Activated CD8-positive, alpha-beta memory T cell treated with anti-CD3 and anti-CD28 coated beads, Interleukin-2, amount 50 U/mL, for 24 hours (primary cell): ENCODE data around the gene VAV2.

ENCODE experiments used
- DNase-seq: peaks from one replicate; pipeline ENCODE4 v3.0.0-alpha.2; 2020; ENCODE audit errors: extremely low read depth

Gene VAV2

DNA sequence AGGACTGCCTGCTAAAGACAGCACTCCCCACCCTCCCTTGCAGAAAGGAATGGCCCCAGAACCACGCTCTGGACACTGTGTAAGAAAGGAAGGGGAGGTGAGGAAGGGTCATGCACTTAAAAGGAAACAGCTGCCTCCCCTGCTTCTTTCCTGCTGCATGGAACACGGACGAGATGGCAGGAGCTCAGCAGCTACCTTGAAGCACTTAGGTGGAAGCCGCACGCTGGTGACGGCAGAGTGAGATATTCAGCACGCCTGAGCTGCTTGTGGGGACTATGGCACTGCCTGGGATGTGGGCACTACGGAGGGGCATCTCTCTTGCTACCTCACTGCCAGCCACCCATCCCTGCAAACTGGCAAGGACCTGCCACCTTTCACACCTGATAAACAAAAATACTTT lies 101.5 kb downstream of the VAV2 start:
- no peak for DNase-seq

DNA sequence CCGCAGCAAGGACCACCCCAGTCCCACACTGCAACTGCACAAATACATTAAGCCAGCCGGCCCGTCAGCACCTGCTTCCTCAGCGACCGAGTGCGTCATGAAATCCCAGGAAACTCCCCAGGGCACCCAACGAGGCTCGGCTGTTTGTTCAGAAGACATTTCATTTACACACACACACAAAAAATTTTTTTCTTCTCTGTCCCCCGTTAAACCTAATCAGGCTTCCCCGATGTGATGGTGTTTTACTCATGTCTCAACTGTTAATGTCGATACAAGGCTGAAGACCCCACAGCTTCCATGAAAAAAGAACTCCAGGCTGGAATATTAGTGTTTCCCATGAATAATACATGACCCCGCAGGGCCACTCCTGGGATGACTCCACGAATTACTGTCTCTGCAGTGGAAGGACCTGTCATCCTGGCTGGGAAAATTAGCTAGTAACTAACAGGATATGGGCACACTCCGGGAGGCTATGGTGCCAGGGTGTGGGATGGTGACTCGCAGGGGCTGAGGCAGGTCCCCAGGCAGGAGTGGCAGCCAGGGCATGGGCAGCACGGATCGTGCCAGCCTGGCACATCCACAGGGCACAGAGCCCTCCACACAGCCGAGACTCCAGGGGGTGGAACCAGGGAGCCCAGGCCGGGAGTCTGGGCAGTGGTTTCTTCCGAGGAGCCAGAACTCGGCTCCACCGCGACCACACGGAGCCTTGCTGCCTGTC lies 102.4 kb downstream of the VAV2 start:
- no peak for DNase-seq

DNA sequence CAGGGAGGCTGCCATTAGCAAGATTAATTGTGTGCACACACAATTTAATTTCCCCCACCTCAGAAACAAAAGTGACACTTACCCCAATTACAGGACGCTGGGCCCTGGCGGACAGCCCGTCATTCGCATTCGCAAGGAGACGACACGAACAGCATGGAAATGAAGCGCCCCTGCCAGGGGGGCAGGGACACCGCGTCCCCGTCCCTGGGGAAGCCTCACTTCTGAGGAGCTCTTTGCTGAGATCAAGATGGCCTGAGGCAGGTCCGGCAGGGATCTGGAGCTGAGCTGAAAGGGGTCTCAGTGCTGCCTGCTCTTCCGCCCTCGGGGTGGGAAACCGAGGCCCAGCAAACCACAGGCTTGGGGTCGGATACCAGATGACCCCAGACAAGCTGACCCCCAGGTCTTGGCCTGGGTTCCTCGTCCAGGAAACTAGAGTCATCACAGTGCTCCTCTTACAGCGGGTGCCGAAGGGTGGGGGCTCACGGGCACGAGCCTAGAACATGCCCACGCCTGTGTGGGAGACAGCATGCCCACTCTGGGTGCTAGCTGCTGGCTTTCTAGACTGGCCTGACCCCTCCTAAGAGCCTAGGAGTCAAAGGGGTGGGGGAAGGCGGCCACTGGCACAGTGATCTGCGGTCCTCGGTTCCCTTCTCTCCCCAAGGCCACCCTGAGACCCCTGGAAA lies 103.2 kb downstream of the VAV2 start:
- DNase-seq = no peak

DNA sequence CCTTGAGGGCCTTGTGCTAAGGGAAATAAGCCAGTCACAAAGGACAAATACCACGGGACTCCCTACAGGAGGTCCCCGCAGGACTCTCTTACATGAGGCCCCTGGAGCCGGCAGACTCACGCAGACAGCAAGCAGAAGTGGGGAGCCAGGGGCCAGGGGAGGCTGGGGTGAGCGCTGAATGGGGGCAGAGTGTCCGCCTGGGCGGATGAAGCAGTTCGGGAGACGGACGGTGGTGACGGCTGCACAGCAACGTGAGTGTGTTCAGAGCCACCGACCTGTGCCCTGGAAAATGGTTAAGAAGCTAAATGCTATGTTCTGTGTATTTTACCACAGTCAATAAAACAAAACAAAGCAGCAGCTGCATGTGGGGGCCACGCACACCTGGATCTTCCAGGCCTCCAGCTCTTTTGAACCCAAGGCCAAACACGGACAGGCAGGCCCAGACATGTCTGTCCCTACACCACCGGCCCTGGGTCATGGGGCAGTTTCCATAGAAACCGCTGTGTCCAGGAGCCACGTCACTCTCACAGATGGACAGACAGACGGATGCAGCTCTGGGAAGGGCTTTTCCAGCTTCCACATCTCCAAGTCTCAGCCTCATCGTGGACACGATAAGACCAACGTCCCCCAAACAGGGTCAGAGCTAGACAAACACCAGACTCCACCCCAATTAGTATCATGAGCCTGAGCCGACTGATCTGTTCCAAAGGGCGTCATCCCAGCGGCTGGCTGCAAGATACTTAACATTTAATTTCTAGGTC lies 103.9 kb downstream of the VAV2 start:
- DNase-seq = no peak

DNA sequence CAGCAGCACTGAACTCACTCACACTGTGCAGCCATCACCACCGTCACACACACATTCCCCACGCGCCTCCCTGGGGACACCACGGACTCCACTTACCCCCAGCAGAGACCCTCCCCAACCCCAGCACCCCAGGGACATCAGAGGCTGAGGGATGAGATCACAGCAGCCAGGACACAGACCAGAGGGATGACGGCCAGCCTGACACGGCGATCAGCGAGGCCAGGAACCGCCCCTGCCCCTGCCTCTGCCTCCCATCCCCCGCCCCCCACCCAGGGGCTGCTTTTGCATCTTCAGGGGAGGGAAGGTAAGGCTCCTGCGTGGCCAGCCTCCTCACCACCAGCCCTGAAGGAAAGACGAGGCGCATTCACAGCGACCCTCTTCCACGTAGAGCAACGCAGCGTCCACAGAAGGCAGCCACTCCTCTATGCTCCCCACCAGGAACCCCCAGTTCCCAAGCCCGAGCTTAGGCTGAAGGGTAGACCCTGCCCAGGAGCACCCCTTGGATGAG lies 104.5 kb downstream of the VAV2 start:
- no peak for DNase-seq

DNA sequence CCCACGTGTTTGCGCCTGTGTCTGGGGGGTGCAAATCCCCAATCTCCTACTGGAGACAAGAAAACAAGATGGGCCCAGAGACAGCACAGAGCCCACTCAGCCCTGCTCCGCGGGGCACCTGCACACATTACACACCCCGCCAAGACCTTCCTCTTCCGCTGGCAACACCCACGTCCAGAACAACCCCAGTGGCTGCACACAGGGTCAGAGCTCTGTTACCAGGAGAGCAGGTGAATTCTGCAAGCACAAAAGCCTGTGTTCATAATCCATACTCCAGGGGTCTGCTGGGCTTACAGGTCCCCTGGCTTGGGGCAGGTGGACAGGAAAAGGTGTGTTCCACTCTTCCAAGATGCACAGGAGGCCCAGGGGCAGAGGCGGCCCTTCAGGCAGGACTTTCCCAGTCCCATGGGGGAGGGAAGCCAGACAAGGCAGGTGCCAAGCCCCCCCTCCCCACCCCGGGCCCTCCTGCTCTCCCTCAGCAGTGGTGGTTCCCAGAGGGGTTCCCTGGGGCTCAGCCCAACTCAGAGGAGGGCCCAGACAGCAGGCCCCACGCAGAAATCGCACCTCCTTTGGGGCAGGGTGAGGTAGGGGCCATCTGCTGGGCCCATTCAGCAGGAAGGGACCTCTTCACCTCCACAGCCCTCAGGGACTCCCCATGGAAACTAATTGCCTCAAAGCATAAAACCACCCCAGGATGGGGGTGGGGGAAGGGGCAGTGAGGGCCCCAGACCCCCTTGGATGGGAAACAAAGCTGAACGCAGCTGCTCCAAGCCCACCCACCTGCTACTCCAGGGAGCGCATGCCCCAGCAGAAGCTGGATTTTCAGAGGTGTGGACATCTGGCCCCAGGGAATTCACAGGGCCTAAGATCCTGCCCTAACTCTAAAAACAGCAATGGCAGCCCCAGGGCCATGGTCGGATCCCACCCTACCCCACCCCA lies 105.3 kb downstream of the VAV2 start:
- no peak for DNase-seq

DNA sequence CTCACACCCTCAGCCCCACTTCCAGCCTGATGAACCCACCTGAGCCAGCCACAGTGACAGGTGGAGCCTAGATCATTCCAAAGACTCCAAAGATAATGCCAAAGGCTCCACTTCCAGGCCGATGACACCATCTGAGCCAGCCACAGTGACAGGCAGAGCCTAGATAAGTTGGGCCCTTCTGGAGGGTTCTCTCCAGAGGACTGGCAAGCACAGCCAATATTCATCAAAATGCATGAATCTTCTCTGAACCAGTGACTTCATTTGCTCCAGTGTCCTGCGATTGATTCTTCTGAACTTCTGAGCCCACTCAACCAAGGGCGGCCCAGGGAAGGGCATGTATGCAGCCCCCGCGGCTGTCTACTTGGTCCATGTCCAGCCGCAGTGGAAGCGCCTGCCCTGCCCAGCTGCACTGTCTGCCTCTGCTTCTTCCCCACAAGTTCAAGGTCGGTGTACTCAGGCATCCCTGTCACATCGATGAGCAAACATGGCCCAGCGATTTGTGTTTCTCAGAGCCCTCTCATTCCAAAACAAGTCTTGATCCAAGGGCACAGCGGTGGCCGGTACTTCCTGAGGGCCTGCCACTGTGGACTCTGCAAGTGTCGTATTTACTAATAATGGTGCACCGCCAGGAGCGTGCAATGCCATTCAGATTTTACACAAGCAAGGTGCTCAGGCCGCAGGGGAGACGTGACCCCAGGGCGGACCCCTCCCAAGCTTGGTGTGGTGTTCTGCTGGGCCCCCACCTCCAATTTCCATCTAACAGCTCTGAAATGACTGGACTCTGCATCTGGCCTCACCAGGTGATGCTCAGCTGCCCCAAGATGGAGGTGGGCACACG lies 107.0 kb downstream of the VAV2 start:
- no peak for DNase-seq

DNA sequence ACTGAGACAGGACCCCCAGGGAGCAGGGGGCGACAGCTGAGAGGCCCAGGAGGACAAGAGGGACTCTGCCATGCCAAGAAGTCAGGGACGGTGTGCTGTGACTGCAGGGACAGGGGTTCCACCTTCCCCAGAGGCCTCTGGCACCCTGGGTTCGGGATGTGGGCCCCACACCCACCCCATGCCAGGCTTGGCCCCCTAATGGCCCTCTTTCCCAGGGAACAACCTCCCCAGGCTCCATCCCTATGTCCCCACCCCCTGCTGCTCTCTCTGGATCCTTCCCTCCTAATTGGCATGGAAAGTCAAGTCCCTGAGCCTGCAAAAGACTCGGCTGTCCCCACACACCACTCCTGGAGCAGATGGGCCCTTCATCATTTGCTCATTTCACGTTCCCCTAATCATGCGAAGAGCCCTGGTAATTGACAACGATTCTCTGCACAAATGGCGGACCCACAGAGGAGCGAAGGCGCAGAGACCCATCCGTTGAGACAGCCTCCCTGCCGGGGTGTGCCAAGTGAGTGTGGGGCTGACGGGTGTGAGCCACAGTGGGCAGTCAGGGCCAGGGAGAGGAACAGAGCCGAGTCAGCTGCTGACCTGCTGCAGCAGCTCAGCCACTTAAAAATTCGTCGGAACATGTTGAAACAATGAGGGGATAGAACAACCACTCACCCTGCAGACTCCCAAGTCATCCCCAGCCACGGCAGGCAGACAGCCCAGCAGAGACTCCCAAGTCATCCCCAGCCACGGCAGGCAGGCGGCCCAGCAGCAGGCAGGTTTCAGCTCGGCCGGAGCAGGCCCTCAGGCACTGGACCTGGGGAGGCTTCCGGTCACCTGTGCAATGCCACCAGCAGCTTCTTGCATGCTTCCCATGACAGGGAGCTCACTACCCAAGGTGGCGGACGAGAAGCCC lies 109.0 kb downstream of the VAV2 start:
- DNase-seq = no peak

DNA sequence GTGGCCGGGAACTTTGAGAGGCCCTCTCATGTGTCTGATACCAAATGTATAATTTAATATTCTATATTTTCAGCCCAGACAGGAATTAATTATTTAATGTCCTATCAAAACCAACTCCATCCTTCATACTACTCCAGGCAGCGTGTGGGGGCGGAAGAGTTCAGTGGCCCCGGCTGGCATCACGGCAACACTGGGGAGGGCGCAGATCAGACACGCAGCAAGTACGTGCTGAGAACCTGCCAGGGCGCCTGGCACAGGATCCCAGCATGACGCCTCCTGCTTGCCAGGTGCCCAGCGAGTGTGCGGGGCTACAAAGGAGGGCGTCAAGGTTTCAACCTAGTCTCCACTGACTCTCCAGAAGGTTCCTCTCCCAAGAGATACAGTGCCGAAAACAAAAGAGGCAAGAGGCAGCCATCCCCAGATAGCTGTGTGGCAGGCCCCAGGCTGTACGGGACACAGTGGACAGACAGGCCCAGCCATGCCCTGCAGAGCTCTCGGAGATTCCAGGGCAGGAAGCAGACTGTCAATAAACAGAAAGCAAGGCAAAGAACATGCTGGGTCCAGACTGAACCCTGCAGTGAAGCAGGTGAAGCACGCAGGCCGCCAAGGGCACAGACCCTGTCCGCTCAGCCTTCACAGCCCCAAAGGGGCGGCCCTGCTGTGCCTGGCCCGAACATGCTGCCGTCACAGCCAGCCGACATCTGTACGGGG lies 110.3 kb downstream of the VAV2 start:
- no peak for DNase-seq

DNA sequence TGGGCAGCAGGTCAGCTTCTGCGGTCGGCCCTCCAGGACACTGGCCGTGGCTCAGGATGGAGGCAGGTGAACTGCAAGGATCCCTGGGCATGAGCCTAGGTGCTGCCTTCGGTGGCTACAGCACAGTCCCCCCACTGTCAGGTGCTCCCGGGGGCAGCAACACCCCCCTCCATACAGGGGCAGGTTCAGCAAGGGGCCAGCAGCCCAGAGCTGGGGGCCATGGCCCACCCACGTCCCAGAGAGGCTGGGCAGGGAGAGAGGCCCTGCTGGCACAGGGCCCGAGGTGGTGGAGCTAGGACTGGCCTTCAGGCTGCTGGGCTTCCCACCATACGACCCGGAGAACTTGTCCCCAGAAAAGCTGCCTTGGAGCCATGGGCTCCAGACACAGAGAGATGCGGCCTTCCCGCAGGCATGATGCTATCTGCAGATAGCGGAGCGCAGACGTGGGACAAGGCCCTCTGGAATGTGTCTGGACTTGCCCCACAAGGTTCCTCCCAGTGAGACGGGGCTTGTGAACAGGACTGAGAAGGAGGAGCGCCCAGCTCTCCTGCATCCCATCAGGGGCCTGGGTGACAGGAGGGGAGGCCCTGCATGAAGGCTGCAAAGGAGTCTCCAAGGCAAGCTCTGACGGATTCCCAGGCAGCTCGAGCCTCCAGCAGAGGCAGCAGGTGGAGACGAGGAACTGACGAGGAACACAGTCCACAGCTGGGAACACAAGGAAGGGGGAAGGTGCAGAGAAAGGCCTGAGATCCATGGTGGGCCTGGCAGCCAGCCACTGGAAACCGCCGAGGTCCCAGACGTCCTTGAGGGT lies 111.1 kb downstream of the VAV2 start:
- DNase-seq = no peak

DNA sequence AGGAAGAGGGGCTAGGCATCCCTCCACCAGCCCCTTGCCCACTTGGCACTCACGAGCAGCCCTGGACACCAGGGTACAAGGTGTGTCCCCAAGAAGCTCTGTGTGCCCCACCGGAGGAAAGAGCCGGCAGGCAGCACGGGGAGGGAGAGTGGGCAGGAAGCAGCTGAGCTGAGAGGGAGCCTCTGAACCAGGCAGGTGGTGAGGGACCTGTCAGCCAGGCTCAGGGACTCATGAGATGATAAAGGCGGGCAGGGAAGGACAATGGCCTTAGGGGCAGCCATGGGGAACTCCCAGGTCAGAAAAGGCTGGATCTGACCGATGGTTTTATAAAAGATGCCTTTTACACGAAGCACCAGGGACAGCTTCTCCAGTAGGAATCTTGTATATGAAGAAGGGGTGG lies 112.0 kb downstream of the VAV2 start:
- no peak for DNase-seq

DNA sequence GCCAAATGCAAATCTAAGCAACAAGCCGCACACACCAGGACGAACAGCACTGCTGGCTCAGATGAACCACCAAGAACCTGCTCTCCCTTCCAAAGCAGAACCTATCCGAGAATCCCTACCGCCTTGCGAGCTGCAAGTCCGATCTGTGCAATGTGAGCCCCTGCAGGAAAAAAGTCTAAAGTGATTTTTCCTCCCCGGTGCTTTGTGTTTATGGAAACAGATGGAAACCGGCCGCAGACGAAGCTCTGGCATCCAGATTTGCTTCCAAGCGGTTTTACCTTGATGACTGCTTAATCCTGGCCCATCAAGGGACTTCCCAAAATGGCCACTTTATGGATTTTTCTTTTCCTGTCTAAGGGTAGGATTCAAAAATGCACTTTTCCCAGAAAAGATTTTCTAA lies 112.5 kb downstream of the VAV2 start:
- DNase-seq = no peak

DNA sequence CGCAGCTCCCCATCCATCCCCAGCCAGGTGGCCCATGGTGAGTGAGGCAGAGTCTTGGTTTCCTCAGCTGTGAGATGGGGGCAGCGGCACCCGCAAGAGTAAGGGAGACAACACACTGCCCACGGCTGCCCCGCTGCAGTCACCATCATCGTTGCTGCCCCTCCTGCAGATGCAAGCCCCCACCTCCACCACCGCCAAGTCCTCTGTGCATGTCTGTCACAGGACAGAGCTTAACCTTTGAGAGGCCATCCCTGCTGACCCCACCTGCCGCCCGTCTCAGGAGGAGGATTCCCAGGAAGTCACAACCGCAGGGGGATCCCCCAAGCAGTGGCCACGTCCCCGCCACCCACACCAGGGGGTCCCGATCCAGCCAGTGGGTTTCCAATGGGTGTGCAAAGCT lies 113.7 kb downstream of the VAV2 start:
- no peak for DNase-seq

DNA sequence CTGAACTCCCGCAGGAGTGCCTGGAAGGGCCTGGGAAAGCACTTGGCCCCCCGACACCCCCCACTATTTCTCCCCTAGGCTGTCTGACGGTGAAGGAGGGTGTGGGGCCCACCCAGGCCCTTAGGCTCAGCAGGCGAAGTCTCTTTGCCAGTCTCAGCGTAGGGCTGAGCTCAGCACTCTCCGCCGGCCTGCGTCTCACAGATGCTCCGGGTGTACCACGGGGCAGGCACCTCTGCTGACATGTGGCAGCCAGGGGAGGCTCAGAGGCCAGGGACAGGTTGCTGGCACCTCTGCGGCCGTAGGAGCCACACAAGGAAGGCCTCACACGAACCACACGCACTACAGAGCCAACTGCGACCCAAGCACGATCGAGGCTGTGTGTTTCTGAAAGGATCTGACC lies 114.2 kb downstream of the VAV2 start:
- DNase-seq = no peak

DNA sequence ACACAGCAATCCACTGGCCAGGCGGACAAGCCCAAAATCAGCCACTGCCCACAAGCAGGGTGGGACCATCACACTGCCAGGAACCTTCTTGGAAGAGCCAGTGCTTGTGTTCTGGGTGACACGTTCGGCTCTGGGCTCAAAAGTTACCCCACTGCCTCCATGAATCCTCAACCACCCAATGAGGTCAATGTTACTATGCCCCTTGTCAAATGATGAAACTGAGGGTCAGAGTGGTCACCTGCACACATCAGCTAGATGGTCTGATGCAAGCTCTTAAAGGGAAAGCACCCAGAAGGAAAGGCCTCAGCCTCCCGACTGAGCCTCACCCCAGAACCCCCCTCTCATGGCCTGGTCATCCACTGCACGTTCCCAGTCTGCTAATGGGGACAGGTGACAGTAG lies 114.8 kb downstream of the VAV2 start:
- DNase-seq = no peak

DNA sequence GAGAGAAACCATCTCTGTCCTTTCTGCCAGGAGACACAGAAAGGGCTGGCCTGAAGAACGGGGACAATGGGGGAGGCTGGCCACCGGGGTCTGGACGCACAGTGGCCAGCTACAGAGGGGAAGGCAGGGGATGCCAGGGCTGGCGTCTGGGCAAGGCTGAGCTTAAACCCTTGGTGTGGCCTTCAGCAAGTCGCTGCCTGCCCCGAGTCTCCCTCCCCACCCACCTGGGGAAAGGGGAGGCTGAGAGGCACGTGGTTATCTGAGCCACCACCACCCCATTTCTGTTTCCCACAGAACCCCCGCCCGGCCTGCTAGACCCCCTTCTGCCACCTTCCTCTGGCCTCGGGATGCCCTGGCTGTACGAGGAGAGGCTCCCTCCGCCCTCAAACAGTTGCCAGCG lies 115.3 kb downstream of the VAV2 start:
- DNase-seq = no peak

DNA sequence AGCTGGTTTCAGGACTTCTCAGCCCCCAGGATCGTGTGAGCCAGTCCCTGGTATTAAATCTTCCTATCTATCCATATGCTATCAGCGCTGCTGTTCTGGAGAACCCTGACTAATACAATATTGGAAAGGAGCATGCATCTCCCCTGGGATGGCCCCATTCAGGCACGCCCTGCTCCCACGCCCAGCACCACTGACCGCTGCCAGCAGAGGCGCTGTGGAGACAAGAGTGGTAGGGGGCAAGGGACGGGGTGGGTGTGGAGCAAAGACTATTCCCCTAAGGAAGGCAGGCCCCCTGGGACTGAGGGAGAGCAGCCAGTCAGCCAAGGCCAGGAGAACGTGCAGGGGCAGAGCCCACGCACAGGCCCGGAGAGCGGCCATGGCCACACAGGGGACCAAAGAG lies 116.0 kb downstream of the VAV2 start:
- DNase-seq = no peak

DNA sequence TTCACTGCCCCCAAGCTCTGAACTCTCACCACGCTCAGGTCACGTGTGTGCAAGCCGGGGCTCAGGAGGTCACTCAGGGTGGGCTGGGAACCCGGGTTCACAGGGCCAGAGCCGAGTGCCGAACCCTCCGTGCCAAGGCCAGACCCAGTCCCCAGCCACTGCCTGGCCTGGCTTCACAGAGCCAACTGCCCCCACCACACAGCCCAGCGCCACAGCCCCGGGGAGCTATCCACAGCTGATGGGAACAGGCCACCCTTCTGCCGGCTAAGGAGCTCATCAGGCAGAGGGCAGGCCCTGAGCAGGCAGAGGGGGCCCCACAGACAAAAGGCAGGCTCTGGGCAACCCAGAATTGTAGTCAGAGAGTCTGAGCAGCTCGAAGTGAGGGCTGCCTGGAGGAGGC lies 117.0 kb downstream of the VAV2 start:
- DNase-seq = no peak
